Measurements from ENCODE around the gene IL17RE.

GRCh38 chr3:9916346-9916733 is 13.7 kb downstream of the IL17RE start:
- TF ChIP-seq, protein P1, sequence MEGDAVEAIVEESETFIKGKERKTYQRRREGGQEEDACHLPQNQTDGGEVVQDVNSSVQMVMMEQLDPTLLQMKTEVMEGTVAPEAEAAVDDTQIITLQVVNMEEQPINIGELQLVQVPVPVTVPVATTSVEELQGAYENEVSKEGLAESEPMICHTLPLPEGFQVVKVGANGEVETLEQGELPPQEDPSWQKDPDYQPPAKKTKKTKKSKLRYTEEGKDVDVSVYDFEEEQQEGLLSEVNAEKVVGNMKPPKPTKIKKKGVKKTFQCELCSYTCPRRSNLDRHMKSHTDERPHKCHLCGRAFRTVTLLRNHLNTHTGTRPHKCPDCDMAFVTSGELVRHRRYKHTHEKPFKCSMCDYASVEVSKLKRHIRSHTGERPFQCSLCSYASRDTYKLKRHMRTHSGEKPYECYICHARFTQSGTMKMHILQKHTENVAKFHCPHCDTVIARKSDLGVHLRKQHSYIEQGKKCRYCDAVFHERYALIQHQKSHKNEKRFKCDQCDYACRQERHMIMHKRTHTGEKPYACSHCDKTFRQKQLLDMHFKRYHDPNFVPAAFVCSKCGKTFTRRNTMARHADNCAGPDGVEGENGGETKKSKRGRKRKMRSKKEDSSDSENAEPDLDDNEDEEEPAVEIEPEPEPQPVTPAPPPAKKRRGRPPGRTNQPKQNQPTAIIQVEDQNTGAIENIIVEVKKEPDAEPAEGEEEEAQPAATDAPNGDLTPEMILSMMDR (IDR thresholded peaks at IDR 0.05; ENCODE audit: extremely low read depth in 1 of 2, insufficient read depth in 1 of 2, low read depth in 1 of 2, low read length in 2 of 2) = no peak
- TF ChIP-seq POLR2AphosphoS5 (IDR thresholded peaks at IDR 0.05; ENCODE audit: insufficient read depth, low read depth, low read length) (no peak), EZH2 (IDR thresholded peaks at IDR 0.05; ENCODE audit: borderline replicate concordance, low read depth, low read length, severe bottlenecking) (no peak), POLR2A (IDR thresholded peaks at IDR 0.05; ENCODE audit: low read depth, low read length) (no peak), MAX (IDR thresholded peaks at IDR 0.05; ENCODE audit: insufficient read depth, insufficient read length) (no peak), GATA2 (IDR thresholded peaks at IDR 0.05; ENCODE audit: insufficient read depth, insufficient read length, low read depth, low read length) (no peak)
